ENCODE measurements around the gene PLEKHD1. TPM values are rescaled to one million over a fixed set of nuclear protein-coding genes. Genes with fewer than 3 reads are reported as not detected.

The PLEKHD1 gene
- total RNA-seq, 2 donors from 2014 or later = 0.05 to 0.10 TPM

DNA sequence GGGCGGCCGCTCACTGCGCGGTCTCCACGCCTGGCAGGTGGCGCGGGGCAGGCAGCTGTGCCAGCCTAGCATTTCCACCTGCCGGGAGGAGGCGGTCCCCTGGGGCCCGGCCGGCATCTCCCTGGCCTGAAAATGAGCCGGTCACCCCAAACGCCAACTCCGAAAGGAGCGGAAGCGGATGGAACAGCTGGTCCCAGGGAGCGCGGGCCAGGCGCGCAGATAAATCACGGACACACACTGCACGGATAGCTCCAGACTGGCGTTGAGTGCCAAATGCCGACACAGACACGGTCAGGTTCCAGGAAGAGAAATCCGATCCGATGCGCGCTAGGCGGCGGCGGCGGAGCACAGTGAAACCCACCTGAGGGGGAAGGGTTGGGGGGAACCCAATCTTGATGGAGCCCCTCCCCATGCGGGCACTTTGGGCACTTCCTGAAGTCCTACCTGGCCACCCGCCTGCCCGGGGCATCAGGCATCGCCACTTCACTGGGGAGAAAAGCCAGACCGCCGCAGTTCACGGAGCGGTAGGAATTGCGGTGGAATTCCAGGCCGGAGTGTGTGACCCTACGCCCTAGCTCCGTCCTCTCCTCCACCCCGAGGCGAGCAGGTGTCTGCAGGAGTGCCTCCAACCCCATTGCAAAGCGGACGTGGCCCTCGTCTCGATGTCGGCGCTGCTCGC is 624 bp upstream of the PLEKHD1 start:
- H3K9ac ChIP-seq (ENCODE audit: low read depth in 2 of 2, low read length in 2 of 2) = no peak overlapping the region

DNA sequence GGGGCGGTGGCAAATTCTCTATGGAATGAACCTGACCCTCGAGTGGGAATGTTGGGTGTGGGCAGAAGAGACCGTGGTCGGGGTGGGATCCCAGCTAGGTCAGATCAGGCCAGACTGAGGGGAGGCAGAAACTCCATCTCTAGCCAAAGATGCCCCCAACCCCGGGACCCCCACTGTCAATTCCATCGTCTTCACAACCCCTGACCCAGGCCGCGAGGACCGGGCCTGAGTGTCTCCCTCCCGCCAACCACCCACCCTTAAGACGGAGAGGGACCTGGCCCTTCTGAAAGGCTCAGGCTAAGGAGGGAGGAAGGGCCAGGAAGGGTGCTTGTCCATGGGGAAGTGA is 760 bp downstream of the PLEKHD1 start:
- Histone ChIP-seq H3K27ac (no peak overlapping the region), H3K9me3 (no peaks in the 10 kb centered on the region), H3K36me3 (no peaks in the 10 kb centered on the region), H3K4me1 (peaks cover 6% of the 10 kb centered on the region), H3K9ac (ENCODE audit: low read depth in 2 of 2, low read length in 2 of 2) (no peak overlapping the region), H3K27me3 (peaks cover 32% of the 10 kb centered on the region), H3K4me3 (no peak overlapping the region)
- no peak for DNase-seq
- intact Hi-C loops (cut with DNase I) = no loop called here
- TF ChIP-seq, protein P1, sequence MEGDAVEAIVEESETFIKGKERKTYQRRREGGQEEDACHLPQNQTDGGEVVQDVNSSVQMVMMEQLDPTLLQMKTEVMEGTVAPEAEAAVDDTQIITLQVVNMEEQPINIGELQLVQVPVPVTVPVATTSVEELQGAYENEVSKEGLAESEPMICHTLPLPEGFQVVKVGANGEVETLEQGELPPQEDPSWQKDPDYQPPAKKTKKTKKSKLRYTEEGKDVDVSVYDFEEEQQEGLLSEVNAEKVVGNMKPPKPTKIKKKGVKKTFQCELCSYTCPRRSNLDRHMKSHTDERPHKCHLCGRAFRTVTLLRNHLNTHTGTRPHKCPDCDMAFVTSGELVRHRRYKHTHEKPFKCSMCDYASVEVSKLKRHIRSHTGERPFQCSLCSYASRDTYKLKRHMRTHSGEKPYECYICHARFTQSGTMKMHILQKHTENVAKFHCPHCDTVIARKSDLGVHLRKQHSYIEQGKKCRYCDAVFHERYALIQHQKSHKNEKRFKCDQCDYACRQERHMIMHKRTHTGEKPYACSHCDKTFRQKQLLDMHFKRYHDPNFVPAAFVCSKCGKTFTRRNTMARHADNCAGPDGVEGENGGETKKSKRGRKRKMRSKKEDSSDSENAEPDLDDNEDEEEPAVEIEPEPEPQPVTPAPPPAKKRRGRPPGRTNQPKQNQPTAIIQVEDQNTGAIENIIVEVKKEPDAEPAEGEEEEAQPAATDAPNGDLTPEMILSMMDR (IDR thresholded peaks at IDR 0.05) = no peak

More for the DNA sequence above, 624 bp upstream of the PLEKHD1 start:
- intact Hi-C loops (cut with DNase I) = no loop called here
- no peak for DNase-seq
- H3K27me3 ChIP-seq = peaks cover 32% of the 10 kb centered on the region
- TF ChIP-seq, protein P1 (IDR thresholded peaks at IDR 0.05) = no peak
- H3K27ac ChIP-seq = no peak overlapping the region
- H3K9me3 ChIP-seq = no peaks in the 10 kb centered on the region
- peaks cover 6% of the 10 kb centered on the region for H3K4me1 ChIP-seq
- H3K36me3 ChIP-seq = no peaks in the 10 kb centered on the region
- H3K4me3 ChIP-seq = peak overlapping the region; percentile 34

DNA sequence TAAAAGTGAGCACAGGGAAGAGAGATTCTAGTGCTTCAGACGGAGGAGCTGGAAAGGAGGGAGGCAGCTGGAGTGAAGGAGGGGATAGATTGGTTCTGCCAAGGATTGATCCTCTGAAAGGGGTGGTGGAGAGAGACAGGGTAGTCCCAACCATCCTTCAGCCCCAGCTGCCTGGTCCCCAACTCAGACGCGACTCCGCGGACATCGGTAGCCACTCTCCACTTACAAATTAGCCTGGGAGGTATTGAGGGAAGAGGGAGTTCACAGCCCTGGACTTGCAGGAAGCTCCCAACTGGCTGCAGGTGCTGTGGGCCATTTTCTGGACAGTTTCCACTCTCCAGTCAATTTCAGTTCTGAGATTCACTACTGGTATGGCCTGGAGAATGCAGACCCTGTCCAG is 1.2 kb downstream of the PLEKHD1 start:
- Histone ChIP-seq H3K27ac (no peak overlapping the region), H3K4me3 (no peak overlapping the region), H3K9ac (ENCODE audit: low read depth in 2 of 2, low read length in 2 of 2) (no peak overlapping the region), H3K36me3 (no peaks in the 10 kb centered on the region), H3K9me3 (no peaks in the 10 kb centered on the region), H3K4me1 (peaks cover 6% of the 10 kb centered on the region), H3K27me3 (peaks cover 32% of the 10 kb centered on the region)
- TF ChIP-seq, protein P1 (IDR thresholded peaks at IDR 0.05) = no peak
- DNase-seq = no peak
- intact Hi-C loops (cut with DNase I) = no loop called here

DNA sequence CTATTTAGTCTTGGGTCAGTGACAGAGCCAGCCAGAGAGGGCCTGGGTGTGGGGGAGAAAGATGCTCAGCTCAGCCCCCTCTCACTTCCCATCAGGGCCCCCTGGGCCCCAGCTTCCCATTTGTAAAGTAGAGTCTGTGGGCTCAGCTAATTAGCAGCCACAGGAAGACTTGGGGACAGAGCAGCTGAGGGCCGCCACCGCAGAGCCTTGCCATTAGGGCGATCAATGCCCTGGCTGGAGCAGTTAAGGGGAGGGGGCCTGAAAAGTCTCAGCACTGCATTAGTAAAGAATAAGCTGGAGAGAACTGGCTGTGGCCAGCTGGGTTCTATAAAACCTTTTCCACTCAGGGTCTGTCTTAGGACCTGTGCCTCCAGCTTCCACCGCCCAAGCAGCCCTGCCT is 2.7 kb downstream of the PLEKHD1 start:
- H3K9ac ChIP-seq (ENCODE audit: low read depth in 2 of 2, low read length in 2 of 2) = no peak overlapping the region
- DNase-seq = no peak
- H3K36me3 ChIP-seq = no peaks in the 10 kb centered on the region
- intact Hi-C loops (cut with DNase I) = no loop called here
- TF ChIP-seq, protein P1 (IDR thresholded peaks at IDR 0.05) = no peak
- H3K27ac ChIP-seq = no peak overlapping the region
- H3K27me3 ChIP-seq = peaks cover 32% of the 10 kb centered on the region
- no peak overlapping the region for H3K4me3 ChIP-seq
- peaks cover 6% of the 10 kb centered on the region for H3K4me1 ChIP-seq
- no peaks in the 10 kb centered on the region for H3K9me3 ChIP-seq

DNA sequence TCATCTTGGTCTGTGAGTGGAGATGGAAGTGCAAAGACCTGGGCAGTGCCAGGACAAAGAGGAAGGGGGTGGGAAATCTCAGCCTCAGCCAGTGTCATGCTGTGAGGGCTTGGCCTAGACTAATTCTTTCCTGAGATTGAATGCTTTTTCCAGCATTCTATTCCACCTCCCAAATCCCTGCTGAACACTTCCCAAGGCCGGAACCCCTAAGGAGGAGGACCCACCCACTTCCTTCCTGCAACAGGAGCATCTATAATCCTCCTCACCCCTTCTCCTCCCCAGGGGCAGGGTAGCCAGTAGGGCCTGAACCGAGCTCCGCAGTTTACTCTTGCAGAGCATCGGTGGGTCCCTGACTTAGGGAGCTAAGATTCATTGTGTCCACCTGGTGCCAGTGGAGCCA is 3.2 kb downstream of the PLEKHD1 start:
- no peak for DNase-seq
- no peaks in the 10 kb centered on the region for H3K36me3 ChIP-seq
- TF ChIP-seq, protein P1 (IDR thresholded peaks at IDR 0.05) = no peak
- H3K9me3 ChIP-seq = no peaks in the 10 kb centered on the region
- no peak overlapping the region for H3K27ac ChIP-seq
- H3K4me3 ChIP-seq = no peak overlapping the region
- peaks cover 6% of the 10 kb centered on the region for H3K4me1 ChIP-seq
- no peak overlapping the region for H3K9ac ChIP-seq (ENCODE audit: low read depth in 2 of 2, low read length in 2 of 2)
- intact Hi-C loops (cut with DNase I) = no loop called here
- H3K27me3 ChIP-seq = peaks cover 32% of the 10 kb centered on the region
